GM19025 (cell line): ENCODE measurements around the gene TSR2.
"Not testable (repeated sequence)": the region's sequence is repeated elsewhere in the genome, so short reads cannot be mapped to it uniquely, and the experiment has no call there.

Source experiments
- ATAC-seq: cut with Tn5 transposase; IDR thresholded peaks from one replicate; pipeline ENCODE4 v1.9.1; 2021; ENCODE audit warnings: mild to moderate bottlenecking, low read depth, moderate library complexity; ENCODE audit not compliant: unreplicated experiment

Gene TSR2

GRCh38 chrX:54470054-54470760 is 30.0 kb downstream of the TSR2 start:
- ATAC-seq = no peak

- no peak for ATAC-seq
These were observed 34.0 kb downstream of the TSR2 start for GRCh38 chrX:54473993-54474859.

- ATAC-seq = no peak
These were observed 39.2 kb downstream of the TSR2 start for GRCh38 chrX:54479136-54480111.

- no peak for ATAC-seq
These were observed 42.8 kb downstream of the TSR2 start for GRCh38 chrX:54482839-54483593.

- no peak for ATAC-seq
These were observed 43.7 kb downstream of the TSR2 start for GRCh38 chrX:54483946-54484345.

- ATAC-seq = no peak
These were observed 44.5 kb downstream of the TSR2 start for GRCh38 chrX:54484666-54485065.

- ATAC-seq = not testable (repeated sequence)
These were observed 49.6 kb downstream of the TSR2 start for GRCh38 chrX:54489819-54490218.

- no peak for ATAC-seq
These were observed 52.1 kb downstream of the TSR2 start for GRCh38 chrX:54492340-54492739.

- no peak for ATAC-seq
These were observed 54.2 kb downstream of the TSR2 start for GRCh38 chrX:54494166-54494988.
